Neural progenitor cell (in vitro differentiated cells): ENCODE measurements around the gene EFCAB8. TPM values are rescaled to one million over a fixed set of nuclear protein-coding genes. Genes with fewer than 3 reads are reported as not detected.

ENCODE experiments used
- DNase-seq: peaks from one replicate; pipeline ENCODE4 v3.0.0-alpha.2; 2016; ENCODE audit warnings: low spot score
- H2AFZ ChIP-seq: fragments of 200-600 bp; sonication (generic); replicated peaks from 2 replicates; pipeline ENCODE4 v1.6.1; 2016; ENCODE audit warnings: antibody characterized with exemption
- H3F3A ChIP-seq: fragments of 200-600 bp; sonication (generic); 2 replicates; pipeline ENCODE4 v1.6.1; 2016; ENCODE audit warnings: antibody characterized with exemption, low read depth
- H3K27ac ChIP-seq: fragments of 200-600 bp; sonication (generic); 2 replicates; pipeline ENCODE4 v1.5.1; 2016; ENCODE audit warnings: mild to moderate bottlenecking
- H3K27me3 ChIP-seq: fragments of 200-600 bp; sonication (generic); 2 replicates; pipeline ENCODE4 v1.6.1; 2016; ENCODE audit warnings: mild to moderate bottlenecking, moderate library complexity
- H3K36me3 ChIP-seq: fragments of 200-600 bp; sonication (generic); 2 replicates; pipeline ENCODE4 v1.5.1; 2016
- H3K4me1 ChIP-seq: fragments of 200-600 bp; sonication (generic); 2 replicates; pipeline ENCODE4 v1.6.1; 2016; ENCODE audit warnings: mixed run types
- H3K4me2 ChIP-seq: fragments of 200-600 bp; sonication (generic); 2 replicates; pipeline ENCODE4 v1.6.1; 2016
- H3K4me3 ChIP-seq: fragments of 200-600 bp; sonication (generic); 2 replicates; pipeline ENCODE4 v1.5.1; 2016
- H3K79me2 ChIP-seq: fragments of 200-600 bp; sonication (generic); 2 replicates; pipeline ENCODE4 v1.6.1; 2016; ENCODE audit warnings: low read depth
- H3K9ac ChIP-seq: fragments of 200-600 bp; sonication (generic); 2 replicates; pipeline ENCODE4 v1.6.1; 2016
- H3K9me3 ChIP-seq: fragments of 200-600 bp; sonication (generic); 2 replicates; pipeline ENCODE4 v1.5.1; 2016; ENCODE audit warnings: low read depth
- H4K20me1 ChIP-seq: fragments of 200-600 bp; sonication (generic); 2 replicates; pipeline ENCODE4 v1.6.1; 2016; ENCODE audit warnings: low read depth
- H3K27ac Mint-ChIP-seq: 3 replicates; pipeline ENCODE4 v1.8.0; 2021; ENCODE audit warnings: mixed read lengths
- H3K27me3 Mint-ChIP-seq: 2 replicates; pipeline ENCODE4 v1.8.0; 2022; ENCODE audit warnings: low read depth, mild to moderate bottlenecking, inconsistent platforms, moderate library complexity, mixed read lengths; ENCODE audit not compliant: insufficient read depth
- H3K36me3 Mint-ChIP-seq: 3 replicates; pipeline ENCODE4 v1.8.0; 2021; ENCODE audit warnings: mixed read lengths
- H3K4me1 Mint-ChIP-seq: 3 replicates; pipeline ENCODE4 v1.8.0; 2021; ENCODE audit warnings: mixed read lengths
- H3K4me3 Mint-ChIP-seq: 3 replicates; pipeline ENCODE4 v1.8.0; 2021; ENCODE audit warnings: mild to moderate bottlenecking, moderate library complexity, mixed read lengths
- H3K9me3 Mint-ChIP-seq: 3 replicates; pipeline ENCODE4 v1.8.0; 2020; ENCODE audit warnings: mixed read lengths
- EZH2 ChIP-seq: fragments of 200-600 bp; sonication (generic); IDR thresholded peaks from 2 replicates; pipeline ENCODE4 v1.6.1; 2017; ENCODE audit warnings: antibody characterized with exemption, mild to moderate bottlenecking, moderate library complexity
- EZH2phosphoT487 ChIP-seq: fragments of 200-600 bp; sonication (generic); IDR thresholded peaks from 2 replicates; pipeline ENCODE4 v1.6.1; 2017; ENCODE audit warnings: antibody characterized with exemption
- total RNA-seq: library from RNA; depleted of rRNA; stranded (reverse); fragments of >200 nt; gene quantifications from 2 replicates; pipeline ENCODE4 v1.2.3, GENCODE V29; 2015; ENCODE audit warnings: low replicate concordance
- TF ChIP-seq, protein P1 (sequence below): fragments of 200-600 bp; sonication (generic); IDR thresholded peaks from 2 replicates; pipeline ENCODE4 v1.5.1; 2017; ENCODE audit warnings: antibody characterized with exemption, mild to moderate bottlenecking

EFCAB8 gene
- total RNA-seq, 1 donor from 2014 or later, result not detected

DNA sequence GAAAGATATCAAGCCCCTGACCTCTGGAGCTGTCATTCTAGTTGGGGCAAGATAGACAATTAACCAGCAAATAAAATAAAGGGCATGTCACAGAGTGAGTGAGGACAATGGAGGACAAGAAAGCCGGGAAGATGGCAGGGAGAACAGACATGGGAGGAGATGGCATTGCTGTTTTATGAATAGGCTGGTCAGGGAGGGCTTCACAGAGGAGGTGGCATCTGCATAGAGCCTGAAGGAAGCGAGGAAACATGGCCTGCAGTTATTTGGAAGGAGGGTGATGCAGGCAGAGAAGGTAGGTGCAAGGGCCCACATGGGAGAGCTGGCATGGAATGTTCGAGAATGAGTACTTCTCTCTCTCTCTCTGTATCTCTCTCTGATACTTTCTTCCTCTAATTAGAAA lies 63.7 kb downstream of the EFCAB8 start:
- no peak overlapping the region for H3K4me3 Mint-ChIP-seq
- H3F3A ChIP-seq, result no peaks in the 10 kb centered on the region
- H2AFZ ChIP-seq, result no peak overlapping the region
- H3K4me1 ChIP-seq, result no peaks in the 10 kb centered on the region
- H3K36me3 Mint-ChIP-seq, result no peaks in the 10 kb centered on the region
- no peaks in the 10 kb centered on the region for H3K79me2 ChIP-seq
- no peak overlapping the region for H3K4me3 ChIP-seq
- H3K27ac Mint-ChIP-seq, result no peak overlapping the region
- no peaks in the 10 kb centered on the region for H4K20me1 ChIP-seq
- H3K36me3 ChIP-seq, result no peaks in the 10 kb centered on the region
- no peak for DNase-seq
- peaks cover 6% of the 10 kb centered on the region for H3K27me3 Mint-ChIP-seq
- H3K9me3 ChIP-seq, result no peaks in the 10 kb centered on the region
- H3K4me2 ChIP-seq, result no peak overlapping the region
- no peaks in the 10 kb centered on the region for H3K9me3 Mint-ChIP-seq
- H3K27me3 ChIP-seq, result peaks cover 8% of the 10 kb centered on the region
- TF ChIP-seq, protein P1, sequence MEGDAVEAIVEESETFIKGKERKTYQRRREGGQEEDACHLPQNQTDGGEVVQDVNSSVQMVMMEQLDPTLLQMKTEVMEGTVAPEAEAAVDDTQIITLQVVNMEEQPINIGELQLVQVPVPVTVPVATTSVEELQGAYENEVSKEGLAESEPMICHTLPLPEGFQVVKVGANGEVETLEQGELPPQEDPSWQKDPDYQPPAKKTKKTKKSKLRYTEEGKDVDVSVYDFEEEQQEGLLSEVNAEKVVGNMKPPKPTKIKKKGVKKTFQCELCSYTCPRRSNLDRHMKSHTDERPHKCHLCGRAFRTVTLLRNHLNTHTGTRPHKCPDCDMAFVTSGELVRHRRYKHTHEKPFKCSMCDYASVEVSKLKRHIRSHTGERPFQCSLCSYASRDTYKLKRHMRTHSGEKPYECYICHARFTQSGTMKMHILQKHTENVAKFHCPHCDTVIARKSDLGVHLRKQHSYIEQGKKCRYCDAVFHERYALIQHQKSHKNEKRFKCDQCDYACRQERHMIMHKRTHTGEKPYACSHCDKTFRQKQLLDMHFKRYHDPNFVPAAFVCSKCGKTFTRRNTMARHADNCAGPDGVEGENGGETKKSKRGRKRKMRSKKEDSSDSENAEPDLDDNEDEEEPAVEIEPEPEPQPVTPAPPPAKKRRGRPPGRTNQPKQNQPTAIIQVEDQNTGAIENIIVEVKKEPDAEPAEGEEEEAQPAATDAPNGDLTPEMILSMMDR, result no peak
- no peak for TF ChIP-seq EZH2phosphoT487
- no peak for TF ChIP-seq EZH2
- no peaks in the 10 kb centered on the region for H3K4me1 Mint-ChIP-seq
- H3K27ac ChIP-seq, result no peak overlapping the region
- H3K9ac ChIP-seq, result no peak overlapping the region

DNA sequence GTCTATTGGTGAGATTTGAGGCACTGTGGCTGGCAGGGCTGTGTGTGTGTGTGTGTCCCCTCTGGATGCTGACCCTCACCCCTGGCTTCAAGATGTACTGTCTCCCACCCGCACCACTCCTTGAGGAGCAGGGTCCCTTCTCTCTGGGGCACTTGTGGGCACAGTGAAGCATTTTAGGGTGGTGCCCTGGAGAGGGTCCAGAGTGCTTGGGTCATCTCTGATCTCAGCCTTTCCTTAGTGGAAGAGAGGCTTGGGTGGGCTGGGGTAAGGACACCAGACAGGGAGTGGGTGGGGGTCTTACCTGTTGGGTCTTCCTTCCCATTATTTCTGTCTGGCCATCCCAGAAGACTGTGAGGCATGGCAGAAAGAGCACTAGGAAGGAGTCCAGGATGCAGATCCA lies 66.1 kb downstream of the EFCAB8 start:
- Histone ChIP-seq H3K79me2 (no peaks in the 10 kb centered on the region), H3K4me1 (no peaks in the 10 kb centered on the region), H3K4me3 (no peak overlapping the region), H3K27ac (no peak overlapping the region), H3K4me2 (no peak overlapping the region), H3K9me3 (no peaks in the 10 kb centered on the region), H2AFZ (no peak overlapping the region), H4K20me1 (no peaks in the 10 kb centered on the region), H3K27me3 (peaks cover 8% of the 10 kb centered on the region), H3K9ac (no peak overlapping the region), H3F3A (no peaks in the 10 kb centered on the region), H3K36me3 (no peaks in the 10 kb centered on the region)
- no peaks in the 10 kb centered on the region for H3K4me1 Mint-ChIP-seq
- H3K9me3 Mint-ChIP-seq, result no peaks in the 10 kb centered on the region
- H3K27me3 Mint-ChIP-seq, result peaks cover 4% of the 10 kb centered on the region
- DNase-seq, result no peak
- H3K27ac Mint-ChIP-seq, result no peak overlapping the region
- TF ChIP-seq EZH2 (no peak), EZH2phosphoT487 (no peak)
- TF ChIP-seq, protein P1, result no peak
- H3K36me3 Mint-ChIP-seq, result no peaks in the 10 kb centered on the region
- H3K4me3 Mint-ChIP-seq, result no peak overlapping the region

DNA sequence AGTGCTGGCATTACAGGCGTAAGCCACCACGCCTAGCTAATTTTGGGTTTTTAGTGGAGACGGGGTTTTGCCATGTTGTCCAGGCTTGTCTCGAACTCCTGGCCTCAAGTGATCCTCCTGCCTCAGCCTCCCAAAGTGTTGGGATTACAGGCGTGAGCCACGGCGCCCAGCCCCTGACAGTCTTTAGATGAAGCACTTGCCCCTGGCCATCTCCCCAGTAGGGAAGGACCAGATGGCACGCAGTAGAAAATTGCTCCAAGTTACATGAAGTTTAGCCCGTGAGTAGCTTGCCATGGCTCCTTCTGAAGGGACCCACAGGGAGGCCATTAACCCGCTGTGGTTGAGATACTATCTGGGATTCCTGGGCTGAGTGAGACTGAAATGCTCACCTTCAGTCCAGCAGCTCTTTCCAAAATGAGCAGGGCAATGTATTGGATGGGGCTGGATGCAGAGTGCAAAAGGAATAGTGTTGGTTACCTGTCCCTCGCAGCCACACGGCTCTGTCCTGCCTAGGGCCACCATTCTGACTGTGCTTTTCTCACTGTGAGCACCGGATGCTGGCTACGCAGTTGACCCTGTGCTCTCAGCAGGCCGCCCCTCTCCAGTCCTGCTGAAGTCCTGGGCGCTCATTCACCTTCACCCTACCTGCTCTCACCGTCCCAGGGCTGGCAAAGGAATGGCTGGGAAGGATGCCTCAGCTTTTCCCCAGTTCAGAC lies 66.9 kb downstream of the EFCAB8 start:
- Mint-ChIP-seq H3K27ac (no peak overlapping the region), H3K4me1 (no peaks in the 10 kb centered on the region), H3K27me3 (peaks cover 4% of the 10 kb centered on the region), H3K36me3 (no peaks in the 10 kb centered on the region), H3K4me3 (no peak overlapping the region), H3K9me3 (no peaks in the 10 kb centered on the region)
- no peak overlapping the region for H3K4me3 ChIP-seq
- no peaks in the 10 kb centered on the region for H3F3A ChIP-seq
- H3K27ac ChIP-seq, result no peak overlapping the region
- no peak for TF ChIP-seq EZH2
- TF ChIP-seq, protein P1, result no peak
- TF ChIP-seq EZH2phosphoT487, result no peak
- H3K9me3 ChIP-seq, result no peaks in the 10 kb centered on the region
- H2AFZ ChIP-seq, result no peak overlapping the region
- H3K4me1 ChIP-seq, result no peaks in the 10 kb centered on the region
- H4K20me1 ChIP-seq, result no peaks in the 10 kb centered on the region
- H3K4me2 ChIP-seq, result no peak overlapping the region
- no peak overlapping the region for H3K9ac ChIP-seq
- peaks cover 8% of the 10 kb centered on the region for H3K27me3 ChIP-seq
- no peaks in the 10 kb centered on the region for H3K36me3 ChIP-seq
- H3K79me2 ChIP-seq, result no peaks in the 10 kb centered on the region
- DNase-seq, result no peak
